Trophoblast cell (in vitro differentiated cells and primary cell): Measurements from ENCODE around the gene ARF3.

Source experiments
- DNase-seq, 2 donors: peaks; one replicate each; pipeline ENCODE4 v3.0.0-alpha.2; 2016
- H2AFZ ChIP-seq: 2 replicates; pipeline ENCODE4 v1.6.1; 2013; ENCODE audit warnings: low read length, moderate library complexity, mild to moderate bottlenecking; ENCODE audit not compliant: insufficient read depth, poor library complexity
- H2AK5ac ChIP-seq: 2 replicates; pipeline ENCODE4 v1.6.1; 2013; ENCODE audit warnings: mild to moderate bottlenecking, low read length
- H2BK120ac ChIP-seq: 2 replicates; pipeline ENCODE4 v1.6.1; 2013; ENCODE audit warnings: low read length, mild to moderate bottlenecking, moderate library complexity; ENCODE audit not compliant: insufficient read depth, poor library complexity
- H2BK12ac ChIP-seq: 2 replicates; pipeline ENCODE4 v1.6.1; 2013; ENCODE audit warnings: mild to moderate bottlenecking, low read length, moderate library complexity
- H2BK5ac ChIP-seq: 2 replicates; pipeline ENCODE4 v1.6.1; 2013; ENCODE audit warnings: low read length, low read depth, moderate library complexity, mild to moderate bottlenecking; ENCODE audit not compliant: poor library complexity
- H3K14ac ChIP-seq: 2 replicates; pipeline ENCODE4 v1.6.1; 2013; ENCODE audit warnings: mild to moderate bottlenecking, low read length
- H3K18ac ChIP-seq: 2 replicates; pipeline ENCODE4 v1.6.1; 2013; ENCODE audit warnings: mild to moderate bottlenecking, low read length
- H3K23ac ChIP-seq: 2 replicates; pipeline ENCODE4 v1.6.1; 2013; ENCODE audit warnings: low read length
- H3K27ac ChIP-seq: 2 replicates; pipeline ENCODE4 v1.5.1; 2013; ENCODE audit warnings: low read depth, mild to moderate bottlenecking, inconsistent platforms, low read length, moderate library complexity
- H3K27me3 ChIP-seq: 2 replicates; pipeline ENCODE4 v1.6.1; 2013; ENCODE audit warnings: inconsistent platforms, mild to moderate bottlenecking, low read length, moderate library complexity; ENCODE audit not compliant: insufficient read depth
- H3K36me3 ChIP-seq, 2 experiments: 1 replicate in 1 of 2; 2 replicates in 1 of 2; pipeline ENCODE4 v1.6.1; 2013; ENCODE audit warnings: low read length in 2 of 2, mild to moderate bottlenecking in 2 of 2, moderate library complexity in 1 of 2; ENCODE audit not compliant: insufficient read depth in 2 of 2, control insufficient read depth in 1 of 2
- H3K4ac ChIP-seq: 2 replicates; pipeline ENCODE4 v1.6.1; 2013; ENCODE audit warnings: low read depth, mild to moderate bottlenecking, low read length, moderate library complexity
- H3K4me1 ChIP-seq, 2 experiments: 1 replicate in 1 of 2; 2 replicates in 1 of 2; pipeline ENCODE4 v1.6.1; 2013; ENCODE audit warnings: low read length in 2 of 2, mild to moderate bottlenecking in 2 of 2, moderate library complexity in 1 of 2; ENCODE audit not compliant: insufficient read depth in 2 of 2, control insufficient read depth in 1 of 2
- H3K4me2 ChIP-seq: 2 replicates; pipeline ENCODE4 v1.6.1; 2013; ENCODE audit warnings: inconsistent platforms, mild to moderate bottlenecking, low read length, moderate library complexity
- H3K4me3 ChIP-seq: 2 replicates; pipeline ENCODE4 v1.5.1; 2013; ENCODE audit warnings: mild to moderate bottlenecking, low read depth, low read length, inconsistent platforms
- H3K79me1 ChIP-seq: one replicate; pipeline ENCODE4 v1.6.1; 2013; ENCODE audit warnings: low read length
- H3K79me2 ChIP-seq: 2 replicates; pipeline ENCODE4 v1.6.1; 2013; ENCODE audit warnings: low read length, mild to moderate bottlenecking; ENCODE audit not compliant: control insufficient read depth, insufficient read depth, poor library complexity
- H3K9ac ChIP-seq: 2 replicates; pipeline ENCODE4 v1.6.1; 2013; ENCODE audit warnings: mild to moderate bottlenecking, low read length
- H3K9me3 ChIP-seq: 2 replicates; pipeline ENCODE4 v1.6.1; 2013; ENCODE audit warnings: low read depth, mild to moderate bottlenecking, control low read depth, inconsistent platforms, low read length; ENCODE audit not compliant: insufficient read depth
- H4K12ac ChIP-seq: 2 replicates; pipeline ENCODE4 v1.6.1; 2013; ENCODE audit warnings: low read depth, mild to moderate bottlenecking, low read length, moderate library complexity
- H4K8ac ChIP-seq: 2 replicates; pipeline ENCODE4 v1.6.1; 2013; ENCODE audit warnings: low read depth, mild to moderate bottlenecking, low read length, moderate library complexity
- H4K91ac ChIP-seq: one replicate; pipeline ENCODE4 v1.6.1; 2013; ENCODE audit warnings: low read depth, mild to moderate bottlenecking, low read length, moderate library complexity
- WGBS: extraction: QIAGEN DNeasy Blood & Tissue Kit; methylation state at CpG from one replicate; pipeline ENCODE4 v1.1.7; 2013; ENCODE audit warnings: missing lambda C conversion rate; ENCODE audit not compliant: insufficient read length, insufficient coverage; ENCODE audit errors: extremely low coverage; 5-methylcytosine and 5-hydroxymethylcytosine counted together

The ARF3 gene

DNA sequence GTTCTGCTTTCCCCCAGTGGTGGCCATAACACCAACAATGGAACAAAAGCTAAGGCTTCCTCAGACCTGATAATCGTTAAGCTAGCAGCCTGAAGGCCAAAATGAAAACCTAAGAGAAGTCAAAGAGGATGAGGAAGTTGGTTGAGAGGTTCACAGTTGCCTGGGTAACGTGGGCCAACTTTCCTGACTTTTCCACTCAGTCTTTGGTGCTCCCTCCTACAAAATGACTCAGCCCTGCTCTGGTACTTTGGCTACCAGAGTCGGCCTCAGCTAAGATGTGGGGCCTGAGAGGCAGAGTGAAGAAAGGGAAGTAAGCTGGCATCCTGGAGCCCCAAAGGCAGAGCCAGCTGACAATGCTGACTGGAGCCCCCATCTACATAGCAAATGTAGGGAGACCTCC, 17.1 kb downstream of the ARF3 start:
- WGBS: no CpG with 5 or more reads among the region's 3 CpGs
- peak in 1 of 2 donors; percentile 14 for DNase-seq
- Histone ChIP-seq H3K27me3 (no peaks in the 10 kb centered on the region), H3K79me2 (no peaks in the 10 kb centered on the region), H3K27ac (no peak overlapping the region), H3K9me3 (no peaks in the 10 kb centered on the region), H4K8ac (no peak overlapping the region), H4K12ac (no peak overlapping the region), H2BK5ac (no peak overlapping the region), H3K79me1 (no peaks in the 10 kb centered on the region), H3K14ac (no peak overlapping the region), H2AK5ac (no peak overlapping the region), H3K4me2 (no peak overlapping the region), H3K18ac (no peak overlapping the region), H3K4ac (no peak overlapping the region), H2AFZ (no peak overlapping the region), H2BK12ac (no peak overlapping the region), H2BK120ac (no peak overlapping the region), H3K4me1 (no peaks in the 10 kb centered on the region), H3K4me3 (no peak overlapping the region), H3K23ac (no peak overlapping the region), H4K91ac (no peak overlapping the region), H3K9ac (no peak overlapping the region), H3K36me3 (peaks cover 40 to 56% of the 10 kb centered on the region in 2 experiments)

DNA sequence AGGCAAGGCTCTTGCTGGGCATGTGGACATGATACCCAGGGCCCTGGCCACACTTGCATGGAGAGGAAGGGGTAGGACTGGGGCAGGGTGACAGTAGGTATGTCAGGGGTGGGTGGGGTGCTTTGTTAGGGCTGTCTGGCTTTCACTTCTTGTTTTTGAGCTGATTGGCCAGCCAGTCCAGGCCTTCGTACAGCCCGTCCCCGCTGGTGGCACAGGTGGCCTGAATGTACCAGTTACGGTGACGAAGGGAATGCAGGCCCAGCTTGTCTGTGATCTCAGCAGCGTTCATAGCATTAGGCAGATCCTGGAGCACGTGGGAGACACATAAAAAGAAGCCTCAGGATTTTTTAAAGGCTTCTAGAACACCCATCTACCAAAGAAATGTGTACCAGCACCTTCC, 18.5 kb downstream of the ARF3 start:
- H3K4me1 ChIP-seq: no peaks in the 10 kb centered on the region
- no peak overlapping the region for H2AFZ ChIP-seq
- WGBS: no CpG with 5 or more reads among the region's 7 CpGs
- H4K91ac ChIP-seq: no peak overlapping the region
- no peak overlapping the region for H3K18ac ChIP-seq
- no peaks in the 10 kb centered on the region for H3K27me3 ChIP-seq
- no peak overlapping the region for H3K27ac ChIP-seq
- no peak overlapping the region for H4K8ac ChIP-seq
- no peak overlapping the region for H3K14ac ChIP-seq
- peaks cover 45 to 63% of the 10 kb centered on the region in 2 experiments for H3K36me3 ChIP-seq
- DNase-seq: no peak
- H2BK12ac ChIP-seq: no peak overlapping the region
- H2BK5ac ChIP-seq: no peak overlapping the region
- no peak overlapping the region for H3K23ac ChIP-seq
- H3K4me2 ChIP-seq: no peak overlapping the region
- no peaks in the 10 kb centered on the region for H3K79me1 ChIP-seq
- H3K9ac ChIP-seq: no peak overlapping the region
- H4K12ac ChIP-seq: no peak overlapping the region
- H2AK5ac ChIP-seq: no peak overlapping the region
- no peak overlapping the region for H3K4ac ChIP-seq
- no peaks in the 10 kb centered on the region for H3K9me3 ChIP-seq
- H3K4me3 ChIP-seq: no peak overlapping the region
- H2BK120ac ChIP-seq: no peak overlapping the region
- no peaks in the 10 kb centered on the region for H3K79me2 ChIP-seq

DNA sequence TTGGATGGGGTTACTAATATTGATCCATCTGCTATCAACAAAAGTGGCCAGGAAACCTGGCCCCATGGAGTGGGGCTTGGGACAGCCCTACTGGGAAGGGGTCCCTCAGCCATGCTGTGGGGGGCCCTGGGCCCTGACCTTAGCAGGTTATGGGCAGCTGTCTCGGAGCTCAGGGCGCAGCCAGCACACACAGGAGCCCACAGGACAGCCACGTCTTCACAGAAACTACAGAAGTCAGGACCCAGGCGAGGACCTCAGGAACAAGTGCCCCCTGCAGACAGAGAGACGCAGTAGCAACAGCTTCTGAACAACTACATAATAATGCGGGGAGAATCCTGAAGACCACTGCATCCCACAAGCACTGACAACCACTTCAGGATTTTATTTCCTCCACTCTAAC, 20.1 kb downstream of the ARF3 start:
- Histone ChIP-seq H2AK5ac (no peak overlapping the region), H3K36me3 (peaks cover 52 to 73% of the 10 kb centered on the region in 2 experiments), H3K27ac (no peak overlapping the region), H3K79me2 (no peaks in the 10 kb centered on the region), H4K91ac (no peak overlapping the region), H4K12ac (no peak overlapping the region), H2BK120ac (no peak overlapping the region), H2BK12ac (no peak overlapping the region), H3K27me3 (no peaks in the 10 kb centered on the region), H3K14ac (no peak overlapping the region), H3K23ac (no peak overlapping the region), H3K9me3 (peaks cover 2% of the 10 kb centered on the region), H3K4me3 (no peak overlapping the region), H4K8ac (no peak overlapping the region), H3K79me1 (no peaks in the 10 kb centered on the region), H2AFZ (no peak overlapping the region), H3K4me1 (no peaks in the 10 kb centered on the region), H3K9ac (no peak overlapping the region), H3K4ac (no peak overlapping the region), H3K4me2 (no peak overlapping the region), H3K18ac (no peak overlapping the region), H2BK5ac (no peak overlapping the region)
- DNase-seq: no peak
- no CpG with 5 or more reads among the region's 6 CpGs for WGBS

DNA sequence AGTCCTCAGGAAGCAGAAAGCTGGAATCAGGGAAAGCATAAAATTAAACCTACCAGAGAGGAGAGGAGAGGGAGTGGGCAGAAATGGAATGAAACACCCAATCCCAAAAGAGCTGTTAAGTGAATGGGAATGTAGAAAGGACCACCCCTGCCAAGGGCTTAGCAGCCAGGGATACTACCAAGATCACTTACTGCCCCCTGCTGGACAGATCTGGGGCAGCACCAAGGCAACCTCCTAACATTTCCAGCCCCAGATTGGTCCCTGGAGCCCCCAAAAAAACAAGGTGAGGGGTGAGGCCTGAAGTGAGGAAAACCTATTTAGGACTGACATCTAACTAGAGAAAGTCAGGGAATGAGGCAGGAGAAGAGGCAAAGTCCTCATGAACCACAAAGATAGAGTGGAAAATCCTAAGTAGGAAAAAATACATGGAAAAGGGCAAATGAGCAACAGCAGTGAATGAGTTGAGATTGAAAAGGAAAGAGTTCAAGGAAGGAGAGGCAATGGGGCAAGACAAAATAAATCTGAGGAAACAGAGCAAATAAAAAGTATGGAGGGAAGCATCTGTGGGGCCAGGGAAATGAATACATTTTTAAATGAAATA, 20.8 kb downstream of the ARF3 start:
- no peak overlapping the region for H3K9ac ChIP-seq
- no peak overlapping the region for H4K12ac ChIP-seq
- no peak overlapping the region for H3K27ac ChIP-seq
- H3K27me3 ChIP-seq: no peaks in the 10 kb centered on the region
- peak; percentile 60 to 84 for DNase-seq
- peaks cover 2% of the 10 kb centered on the region for H3K9me3 ChIP-seq
- H3K18ac ChIP-seq: no peak overlapping the region
- H2BK12ac ChIP-seq: no peak overlapping the region
- H3K79me1 ChIP-seq: no peaks in the 10 kb centered on the region
- H2BK120ac ChIP-seq: no peak overlapping the region
- H3K14ac ChIP-seq: no peak overlapping the region
- H3K23ac ChIP-seq: no peak overlapping the region
- H3K4me2 ChIP-seq: no peak overlapping the region
- no peak overlapping the region for H4K8ac ChIP-seq
- H3K36me3 ChIP-seq: peaks cover 53 to 76% of the 10 kb centered on the region in 2 experiments
- no peak overlapping the region for H4K91ac ChIP-seq
- H3K4me1 ChIP-seq: no peaks in the 10 kb centered on the region
- H2AK5ac ChIP-seq: no peak overlapping the region
- no peak overlapping the region for H3K4ac ChIP-seq
- no peaks in the 10 kb centered on the region for H3K79me2 ChIP-seq
- H2AFZ ChIP-seq: no peak overlapping the region
- no peak overlapping the region for H2BK5ac ChIP-seq
- H3K4me3 ChIP-seq: no peak overlapping the region
